ENCODE results near the gene PIP5K1B. TPM values are rescaled to one million over a fixed set of nuclear protein-coding genes. Genes with fewer than 3 reads are reported as not detected.

Gene PIP5K1B
- total and polyA plus RNA-seq, 12 donors, result 2.1 to 24.0 (median 9.7) TPM

DNA sequence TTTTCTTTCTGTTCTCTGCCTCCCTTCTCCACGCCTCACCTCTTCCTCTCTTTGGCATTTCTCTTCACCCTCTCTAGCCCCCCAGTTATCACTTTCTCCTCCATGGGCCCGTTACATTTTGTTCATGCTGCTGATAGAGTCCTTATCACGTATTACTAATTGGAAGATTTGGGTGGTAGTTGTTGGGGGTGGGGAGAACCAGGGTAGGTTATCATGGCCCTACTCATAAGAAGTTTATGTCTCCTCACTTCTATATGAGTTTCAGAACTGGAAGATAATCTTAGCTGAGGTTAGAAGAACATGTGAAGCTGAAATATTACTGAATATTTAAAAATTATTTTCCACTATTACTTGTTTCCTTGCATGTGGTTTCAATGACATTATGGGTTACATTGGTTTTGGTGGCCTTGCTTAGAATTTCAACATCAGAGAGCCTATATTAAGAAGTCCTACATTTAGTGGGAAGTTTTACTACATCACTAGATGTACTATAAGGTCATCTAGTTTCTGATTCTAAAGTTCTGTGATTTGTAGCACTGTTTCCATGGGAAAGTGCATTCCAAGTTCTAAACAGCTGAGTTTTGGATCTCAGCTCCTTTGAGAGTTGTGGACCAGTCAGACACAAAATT lies 36.8 kb downstream of the PIP5K1B start:
- H3K27me3 ChIP-seq, result no peaks in the 10 kb centered on the region
- TF ChIP-seq POLR2A (IDR thresholded peaks at IDR 0.05) (no peak), CTCF (IDR thresholded peaks at IDR 0.05) (no peak)
- no peaks in the 10 kb centered on the region for H3K9me3 ChIP-seq (replicated peaks in 1 of 3)
- H3K4me3 ChIP-seq, result no peak overlapping the region
- H3K4me1 ChIP-seq (replicated peaks in 1 of 2), result no peaks in the 10 kb centered on the region
- H3K36me3 ChIP-seq (replicated peaks in 1 of 2), result no peaks in the 10 kb centered on the region
- DNase-seq, result no peak
- no peak overlapping the region for H3K27ac ChIP-seq
- 85 to 96% (median 91%) methylated on average over 3 of the region's 3 CpGs for WGBS, 4 donors
- intact Hi-C loops (cut with DNase I), result no loop called here

- 93 to 96% (median 94%) methylated on average over 2 of the region's 2 CpGs for WGBS, 4 donors
- no peaks in the 10 kb centered on the region for H3K27me3 ChIP-seq
- H3K4me1 ChIP-seq (replicated peaks in 1 of 2), result no peaks in the 10 kb centered on the region
- no peaks in the 10 kb centered on the region for H3K9me3 ChIP-seq (replicated peaks in 1 of 3)
- TF ChIP-seq CTCF (IDR thresholded peaks at IDR 0.05), result no peak
- TF ChIP-seq POLR2A (IDR thresholded peaks at IDR 0.05), result no peak
- H3K27ac ChIP-seq, result no peak overlapping the region
- no peak for DNase-seq
- no peak overlapping the region for H3K4me3 ChIP-seq
- intact Hi-C loops (cut with DNase I), result no loop called here
- H3K36me3 ChIP-seq (replicated peaks in 1 of 2), result no peaks in the 10 kb centered on the region
These were observed 37.3 kb downstream of the PIP5K1B start for GRCh38 chr9:68742333-68742730.

GRCh38 chr9:68744426-68744825 lies 39.4 kb downstream of the PIP5K1B start:
- H3K27me3 ChIP-seq, result no peaks in the 10 kb centered on the region
- WGBS, 4 donors, result 83 to 92% (median 86%) methylated on average over 1 of the region's 1 CpG
- no peak overlapping the region for H3K27ac ChIP-seq
- intact Hi-C loops (cut with DNase I), result no loop called here
- no peak overlapping the region for H3K4me3 ChIP-seq
- no peaks in the 10 kb centered on the region for H3K4me1 ChIP-seq (replicated peaks in 1 of 2)
- DNase-seq, result no peak
- no peaks in the 10 kb centered on the region for H3K36me3 ChIP-seq (replicated peaks in 1 of 2)
- TF ChIP-seq POLR2A (IDR thresholded peaks at IDR 0.05) (no peak), CTCF (IDR thresholded peaks at IDR 0.05) (no peak)
- H3K9me3 ChIP-seq (replicated peaks in 1 of 3), result no peaks in the 10 kb centered on the region

- intact Hi-C loops (cut with DNase I), result no loop called here
- H3K36me3 ChIP-seq (replicated peaks in 1 of 2), result no peaks in the 10 kb centered on the region
- 60 to 89% (median 82%) methylated on average over 2 of the region's 2 CpGs for WGBS, 4 donors
- no peak overlapping the region for H3K4me3 ChIP-seq
- DNase-seq, result no peak
- H3K4me1 ChIP-seq (replicated peaks in 1 of 2), result no peaks in the 10 kb centered on the region
- no peaks in the 10 kb centered on the region for H3K9me3 ChIP-seq (replicated peaks in 1 of 3)
- no peak for TF ChIP-seq POLR2A (IDR thresholded peaks at IDR 0.05)
- no peak for TF ChIP-seq CTCF (IDR thresholded peaks at IDR 0.05)
- H3K27me3 ChIP-seq, result no peaks in the 10 kb centered on the region
- no peak overlapping the region for H3K27ac ChIP-seq
These were observed 41.5 kb downstream of the PIP5K1B start for GRCh38 chr9:68746525-68746924.
